WTC11 (cell line): ENCODE measurements around the gene ABTB2. TPM values are rescaled to one million over a fixed set of nuclear protein-coding genes. Genes with fewer than 3 reads are reported as not detected.

ENCODE experiments used
- ATAC-seq: fragments of 200-7000 bp; cut with Tn5 transposase; 2 replicates; pipeline ENCODE4 v1.10.0; 2021; ENCODE audit warnings: mild to moderate bottlenecking, moderate library complexity
- CTCF ChIA-PET: fragments of 300-600 bp; sonication (Branson Sonifier 250); formaldehyde crosslinking; loops from one replicate; lab custom pipeline; 2021; ENCODE audit warnings: antibody characterized with exemption; lab: Charles Lee
- POLR2A ChIA-PET: fragments of 350-600 bp; sonication (Branson Sonifier 250); formaldehyde crosslinking; loops from one replicate; lab custom pipeline; 2021; ENCODE audit warnings: antibody characterized with exemption; lab: Charles Lee
- DNase-seq: peaks from one replicate; pipeline ENCODE4 v3.0.0; 2021; ENCODE audit warnings: low spot score
- H3K27ac Mint-ChIP-seq: 2 replicates; pipeline ENCODE4 v1.8.0; 2021; ENCODE audit warnings: mixed read lengths
- H3K27me3 Mint-ChIP-seq: 2 replicates; pipeline ENCODE4 v1.8.0; 2021; ENCODE audit warnings: low read depth, mild to moderate bottlenecking, moderate library complexity, mixed read lengths
- H3K36me3 Mint-ChIP-seq: 2 replicates; pipeline ENCODE4 v1.8.0; 2021; ENCODE audit warnings: mixed read lengths
- H3K4me1 Mint-ChIP-seq: 2 replicates; pipeline ENCODE4 v1.8.0; 2022; ENCODE audit warnings: mixed read lengths
- H3K4me3 Mint-ChIP-seq: 2 replicates; pipeline ENCODE4 v1.8.0; 2021; ENCODE audit warnings: mild to moderate bottlenecking, moderate library complexity, mixed read lengths
- H3K9me3 Mint-ChIP-seq: 2 replicates; pipeline ENCODE4 v1.8.0; 2021; ENCODE audit warnings: mixed read lengths
- ATF1 ChIP-seq: sonication (generic); formaldehyde crosslinking; IDR thresholded peaks from 2 replicates; pipeline ENCODE4 v1.8.1; 2023; ENCODE audit warnings: mild to moderate bottlenecking, moderate library complexity, missing genetic modification reagents
- EMX1 ChIP-seq: fragments of 250-450 bp; sonication (Bioruptor Pico); IDR thresholded peaks from 2 replicates; pipeline ENCODE4 v1.8.0; 2021; ENCODE audit warnings: mild to moderate bottlenecking
- ESRRA ChIP-seq: sonication (generic); formaldehyde crosslinking; IDR thresholded peaks from 2 replicates; pipeline ENCODE4 v1.8.1; 2022; ENCODE audit warnings: mild to moderate bottlenecking, missing genetic modification reagents, borderline replicate concordance
- JAZF1 ChIP-seq: fragments of 250-450 bp; sonication (Bioruptor Pico); IDR thresholded peaks from 2 replicates; pipeline ENCODE4 v1.9.0; 2021; ENCODE audit warnings: moderate library complexity, mild to moderate bottlenecking, inconsistent platforms
- NFATC4 ChIP-seq: fragments of 250-450 bp; sonication (Bioruptor Pico); IDR thresholded peaks from 2 replicates; pipeline ENCODE4 v1.9.0; 2021; ENCODE audit warnings: mild to moderate bottlenecking
- NFYB ChIP-seq: sonication (generic); formaldehyde crosslinking; conservative IDR thresholded peaks from 2 replicates; pipeline ENCODE4 v1.8.0; 2022; ENCODE audit warnings: low read depth, missing genetic modification reagents
- NR1H2 ChIP-seq: sonication (generic); formaldehyde crosslinking; IDR thresholded peaks from 2 replicates; pipeline ENCODE4 v1.9.0; 2021; ENCODE audit warnings: mild to moderate bottlenecking, moderate library complexity, missing genetic modification reagents
- PRRX2 ChIP-seq: fragments of 250-450 bp; sonication (Bioruptor Pico); IDR thresholded peaks from 2 replicates; pipeline ENCODE4 v1.8.0; 2021; ENCODE audit warnings: mild to moderate bottlenecking
- SOX15 ChIP-seq: fragments of 250-450 bp; sonication (Bioruptor Pico); IDR thresholded peaks from 2 replicates; pipeline ENCODE4 v1.9.0; 2021; ENCODE audit warnings: mild to moderate bottlenecking
- ZNF138 ChIP-seq: sonication (generic); formaldehyde crosslinking; conservative IDR thresholded peaks from 2 replicates; pipeline ENCODE4 v1.8.1; 2022; ENCODE audit warnings: mild to moderate bottlenecking, moderate library complexity, missing genetic modification reagents
- total RNA-seq: library from RNA; stranded (reverse); gene quantifications from 3 replicates; pipeline ENCODE4 v1.2.3, GENCODE V29; 2021
- TF ChIP-seq, protein P1 (sequence below): fragments of 200-600 bp; IDR thresholded peaks from 2 replicates; pipeline ENCODE4 v1.8.0; 2022; ENCODE audit warnings: antibody characterized with exemption
- TF ChIP-seq, protein P2 (sequence below): sonication (generic); formaldehyde crosslinking; IDR thresholded peaks from 2 replicates; pipeline ENCODE4 v1.8.1; 2022; ENCODE audit warnings: mild to moderate bottlenecking, moderate library complexity, missing genetic modification reagents
- TF ChIP-seq, protein P3 (sequence below): sonication (generic); formaldehyde crosslinking; IDR thresholded peaks from 2 replicates; pipeline ENCODE4 v1.8.1; 2022; ENCODE audit warnings: mild to moderate bottlenecking, missing genetic modification reagents, moderate library complexity, borderline replicate concordance
- TF ChIP-seq, protein P4 (sequence below): sonication (generic); formaldehyde crosslinking; IDR thresholded peaks from 2 replicates; pipeline ENCODE4 v1.8.0; 2022; ENCODE audit warnings: mild to moderate bottlenecking, missing genetic modification reagents
- TF ChIP-seq, protein P5 (sequence below): sonication (generic); formaldehyde crosslinking; IDR thresholded peaks from 2 replicates; pipeline ENCODE4 v1.8.0; 2022; ENCODE audit warnings: missing genetic modification reagents
- TF ChIP-seq, protein P6 (sequence below): sonication (generic); formaldehyde crosslinking; IDR thresholded peaks from 2 replicates; pipeline ENCODE4 v1.8.0; 2022; ENCODE audit warnings: mild to moderate bottlenecking, missing genetic modification reagents
- TF ChIP-seq, protein P7 (sequence below): sonication (generic); formaldehyde crosslinking; IDR thresholded peaks from 2 replicates; pipeline ENCODE4 v1.8.0; 2023; ENCODE audit warnings: missing genetic modification reagents, mild to moderate bottlenecking, borderline replicate concordance
- TF ChIP-seq, protein P8 (sequence below): sonication (generic); formaldehyde crosslinking; IDR thresholded peaks from 2 replicates; pipeline ENCODE4 v1.8.1; 2023; ENCODE audit warnings: mild to moderate bottlenecking, moderate library complexity, missing genetic modification reagents
- TF ChIP-seq, protein P9 (sequence below): sonication (generic); formaldehyde crosslinking; IDR thresholded peaks from 2 replicates; pipeline ENCODE4 v1.8.1; 2023; ENCODE audit warnings: mild to moderate bottlenecking, missing genetic modification reagents
- TF ChIP-seq, protein P10 (sequence below): sonication (generic); formaldehyde crosslinking; IDR thresholded peaks from 2 replicates; pipeline ENCODE4 v1.8.1; 2022; ENCODE audit warnings: low read depth, mild to moderate bottlenecking, moderate library complexity, missing genetic modification reagents, borderline replicate concordance

The ABTB2 gene
- total RNA-seq, 1 experiment from 2014 or later, result 12.8 TPM

DNA sequence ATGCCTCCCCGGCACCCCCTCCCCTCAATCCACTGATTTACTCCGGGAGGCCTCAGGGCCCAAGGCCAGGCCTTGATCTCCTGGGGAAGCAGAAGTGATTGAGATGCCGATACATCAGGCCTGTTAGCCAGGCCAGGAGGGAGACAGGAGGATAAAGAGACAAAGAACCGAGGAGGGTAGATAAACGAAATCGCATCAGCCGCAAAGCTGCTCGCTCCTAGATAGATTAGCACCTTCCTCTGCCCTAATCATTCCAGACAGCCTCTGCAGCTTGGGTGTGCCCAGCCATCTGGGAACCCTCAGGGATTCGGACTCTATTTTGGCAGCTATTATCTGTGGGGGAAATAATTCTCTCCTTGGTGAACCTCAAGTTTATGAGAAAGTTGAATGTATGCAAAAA lies 121.2 kb downstream of the ABTB2 start:
- peak overlapping the region; percentile 63; the same call in 1 of the 2 replicates for H3K27ac Mint-ChIP-seq
- ChIA-PET CTCF (interaction anchor here (3.0 to 4.0 kb wide), 2 partner anchors 62 to 121 kb away, joined by 13 to 30 read pairs; partner anchors contain the start of gene ABTB2), POLR2A (no interaction called here)
- peaks cover 38% of the 10 kb centered on the region for H3K4me1 Mint-ChIP-seq
- H3K36me3 Mint-ChIP-seq, result no peaks in the 10 kb centered on the region
- no peaks in the 10 kb centered on the region for H3K27me3 Mint-ChIP-seq
- TF ChIP-seq, protein P1, sequence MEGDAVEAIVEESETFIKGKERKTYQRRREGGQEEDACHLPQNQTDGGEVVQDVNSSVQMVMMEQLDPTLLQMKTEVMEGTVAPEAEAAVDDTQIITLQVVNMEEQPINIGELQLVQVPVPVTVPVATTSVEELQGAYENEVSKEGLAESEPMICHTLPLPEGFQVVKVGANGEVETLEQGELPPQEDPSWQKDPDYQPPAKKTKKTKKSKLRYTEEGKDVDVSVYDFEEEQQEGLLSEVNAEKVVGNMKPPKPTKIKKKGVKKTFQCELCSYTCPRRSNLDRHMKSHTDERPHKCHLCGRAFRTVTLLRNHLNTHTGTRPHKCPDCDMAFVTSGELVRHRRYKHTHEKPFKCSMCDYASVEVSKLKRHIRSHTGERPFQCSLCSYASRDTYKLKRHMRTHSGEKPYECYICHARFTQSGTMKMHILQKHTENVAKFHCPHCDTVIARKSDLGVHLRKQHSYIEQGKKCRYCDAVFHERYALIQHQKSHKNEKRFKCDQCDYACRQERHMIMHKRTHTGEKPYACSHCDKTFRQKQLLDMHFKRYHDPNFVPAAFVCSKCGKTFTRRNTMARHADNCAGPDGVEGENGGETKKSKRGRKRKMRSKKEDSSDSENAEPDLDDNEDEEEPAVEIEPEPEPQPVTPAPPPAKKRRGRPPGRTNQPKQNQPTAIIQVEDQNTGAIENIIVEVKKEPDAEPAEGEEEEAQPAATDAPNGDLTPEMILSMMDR, result no peak
- TF ChIP-seq, protein P2, sequence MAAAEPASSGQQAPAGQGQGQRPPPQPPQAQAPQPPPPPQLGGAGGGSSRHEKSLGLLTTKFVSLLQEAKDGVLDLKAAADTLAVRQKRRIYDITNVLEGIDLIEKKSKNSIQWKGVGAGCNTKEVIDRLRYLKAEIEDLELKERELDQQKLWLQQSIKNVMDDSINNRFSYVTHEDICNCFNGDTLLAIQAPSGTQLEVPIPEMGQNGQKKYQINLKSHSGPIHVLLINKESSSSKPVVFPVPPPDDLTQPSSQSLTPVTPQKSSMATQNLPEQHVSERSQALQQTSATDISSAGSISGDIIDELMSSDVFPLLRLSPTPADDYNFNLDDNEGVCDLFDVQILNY, result no peak
- TF ChIP-seq JAZF1 (CRISPR knock-in tag), result no peak
- TF ChIP-seq, protein P3, sequence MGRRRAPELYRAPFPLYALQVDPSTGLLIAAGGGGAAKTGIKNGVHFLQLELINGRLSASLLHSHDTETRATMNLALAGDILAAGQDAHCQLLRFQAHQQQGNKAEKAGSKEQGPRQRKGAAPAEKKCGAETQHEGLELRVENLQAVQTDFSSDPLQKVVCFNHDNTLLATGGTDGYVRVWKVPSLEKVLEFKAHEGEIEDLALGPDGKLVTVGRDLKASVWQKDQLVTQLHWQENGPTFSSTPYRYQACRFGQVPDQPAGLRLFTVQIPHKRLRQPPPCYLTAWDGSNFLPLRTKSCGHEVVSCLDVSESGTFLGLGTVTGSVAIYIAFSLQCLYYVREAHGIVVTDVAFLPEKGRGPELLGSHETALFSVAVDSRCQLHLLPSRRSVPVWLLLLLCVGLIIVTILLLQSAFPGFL (CRISPR knock-in tag), result no peak
- TF ChIP-seq, protein P4, sequence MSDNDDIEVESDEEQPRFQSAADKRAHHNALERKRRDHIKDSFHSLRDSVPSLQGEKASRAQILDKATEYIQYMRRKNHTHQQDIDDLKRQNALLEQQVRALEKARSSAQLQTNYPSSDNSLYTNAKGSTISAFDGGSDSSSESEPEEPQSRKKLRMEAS, result no peak
- no peak for TF ChIP-seq NFYB (CRISPR knock-in tag)
- no peak for TF ChIP-seq SOX15
- no peak for TF ChIP-seq NFATC4 (CRISPR knock-in tag)
- TF ChIP-seq, protein P5, sequence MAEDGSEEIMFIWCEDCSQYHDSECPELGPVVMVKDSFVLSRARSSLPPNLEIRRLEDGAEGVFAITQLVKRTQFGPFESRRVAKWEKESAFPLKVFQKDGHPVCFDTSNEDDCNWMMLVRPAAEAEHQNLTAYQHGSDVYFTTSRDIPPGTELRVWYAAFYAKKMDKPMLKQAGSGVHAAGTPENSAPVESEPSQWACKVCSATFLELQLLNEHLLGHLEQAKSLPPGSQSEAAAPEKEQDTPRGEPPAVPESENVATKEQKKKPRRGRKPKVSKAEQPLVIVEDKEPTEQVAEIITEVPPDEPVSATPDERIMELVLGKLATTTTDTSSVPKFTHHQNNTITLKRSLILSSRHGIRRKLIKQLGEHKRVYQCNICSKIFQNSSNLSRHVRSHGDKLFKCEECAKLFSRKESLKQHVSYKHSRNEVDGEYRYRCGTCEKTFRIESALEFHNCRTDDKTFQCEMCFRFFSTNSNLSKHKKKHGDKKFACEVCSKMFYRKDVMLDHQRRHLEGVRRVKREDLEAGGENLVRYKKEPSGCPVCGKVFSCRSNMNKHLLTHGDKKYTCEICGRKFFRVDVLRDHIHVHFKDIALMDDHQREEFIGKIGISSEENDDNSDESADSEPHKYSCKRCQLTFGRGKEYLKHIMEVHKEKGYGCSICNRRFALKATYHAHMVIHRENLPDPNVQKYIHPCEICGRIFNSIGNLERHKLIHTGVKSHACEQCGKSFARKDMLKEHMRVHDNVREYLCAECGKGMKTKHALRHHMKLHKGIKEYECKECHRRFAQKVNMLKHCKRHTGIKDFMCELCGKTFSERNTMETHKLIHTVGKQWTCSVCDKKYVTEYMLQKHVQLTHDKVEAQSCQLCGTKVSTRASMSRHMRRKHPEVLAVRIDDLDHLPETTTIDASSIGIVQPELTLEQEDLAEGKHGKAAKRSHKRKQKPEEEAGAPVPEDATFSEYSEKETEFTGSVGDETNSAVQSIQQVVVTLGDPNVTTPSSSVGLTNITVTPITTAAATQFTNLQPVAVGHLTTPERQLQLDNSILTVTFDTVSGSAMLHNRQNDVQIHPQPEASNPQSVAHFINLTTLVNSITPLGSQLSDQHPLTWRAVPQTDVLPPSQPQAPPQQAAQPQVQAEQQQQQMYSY (CRISPR knock-in tag), result no peak
- TF ChIP-seq ESRRA (CRISPR knock-in tag), result no peak
- no peak for TF ChIP-seq PRRX2 (CRISPR knock-in tag)
- TF ChIP-seq, protein P6, sequence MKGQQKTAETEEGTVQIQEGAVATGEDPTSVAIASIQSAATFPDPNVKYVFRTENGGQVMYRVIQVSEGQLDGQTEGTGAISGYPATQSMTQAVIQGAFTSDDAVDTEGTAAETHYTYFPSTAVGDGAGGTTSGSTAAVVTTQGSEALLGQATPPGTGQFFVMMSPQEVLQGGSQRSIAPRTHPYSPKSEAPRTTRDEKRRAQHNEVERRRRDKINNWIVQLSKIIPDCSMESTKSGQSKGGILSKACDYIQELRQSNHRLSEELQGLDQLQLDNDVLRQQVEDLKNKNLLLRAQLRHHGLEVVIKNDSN, result no peak
- no peak for TF ChIP-seq ATF1 (CRISPR knock-in tag)
- TF ChIP-seq, protein P7, sequence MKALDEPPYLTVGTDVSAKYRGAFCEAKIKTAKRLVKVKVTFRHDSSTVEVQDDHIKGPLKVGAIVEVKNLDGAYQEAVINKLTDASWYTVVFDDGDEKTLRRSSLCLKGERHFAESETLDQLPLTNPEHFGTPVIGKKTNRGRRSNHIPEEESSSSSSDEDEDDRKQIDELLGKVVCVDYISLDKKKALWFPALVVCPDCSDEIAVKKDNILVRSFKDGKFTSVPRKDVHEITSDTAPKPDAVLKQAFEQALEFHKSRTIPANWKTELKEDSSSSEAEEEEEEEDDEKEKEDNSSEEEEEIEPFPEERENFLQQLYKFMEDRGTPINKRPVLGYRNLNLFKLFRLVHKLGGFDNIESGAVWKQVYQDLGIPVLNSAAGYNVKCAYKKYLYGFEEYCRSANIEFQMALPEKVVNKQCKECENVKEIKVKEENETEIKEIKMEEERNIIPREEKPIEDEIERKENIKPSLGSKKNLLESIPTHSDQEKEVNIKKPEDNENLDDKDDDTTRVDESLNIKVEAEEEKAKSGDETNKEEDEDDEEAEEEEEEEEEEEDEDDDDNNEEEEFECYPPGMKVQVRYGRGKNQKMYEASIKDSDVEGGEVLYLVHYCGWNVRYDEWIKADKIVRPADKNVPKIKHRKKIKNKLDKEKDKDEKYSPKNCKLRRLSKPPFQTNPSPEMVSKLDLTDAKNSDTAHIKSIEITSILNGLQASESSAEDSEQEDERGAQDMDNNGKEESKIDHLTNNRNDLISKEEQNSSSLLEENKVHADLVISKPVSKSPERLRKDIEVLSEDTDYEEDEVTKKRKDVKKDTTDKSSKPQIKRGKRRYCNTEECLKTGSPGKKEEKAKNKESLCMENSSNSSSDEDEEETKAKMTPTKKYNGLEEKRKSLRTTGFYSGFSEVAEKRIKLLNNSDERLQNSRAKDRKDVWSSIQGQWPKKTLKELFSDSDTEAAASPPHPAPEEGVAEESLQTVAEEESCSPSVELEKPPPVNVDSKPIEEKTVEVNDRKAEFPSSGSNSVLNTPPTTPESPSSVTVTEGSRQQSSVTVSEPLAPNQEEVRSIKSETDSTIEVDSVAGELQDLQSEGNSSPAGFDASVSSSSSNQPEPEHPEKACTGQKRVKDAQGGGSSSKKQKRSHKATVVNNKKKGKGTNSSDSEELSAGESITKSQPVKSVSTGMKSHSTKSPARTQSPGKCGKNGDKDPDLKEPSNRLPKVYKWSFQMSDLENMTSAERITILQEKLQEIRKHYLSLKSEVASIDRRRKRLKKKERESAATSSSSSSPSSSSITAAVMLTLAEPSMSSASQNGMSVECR (CRISPR knock-in tag), result no peak
- TF ChIP-seq EMX1 (CRISPR knock-in tag), result no peak
- TF ChIP-seq ZNF138 (CRISPR knock-in tag), result no peak
- TF ChIP-seq NR1H2 (CRISPR knock-in tag), result no peak
- TF ChIP-seq, protein P8, sequence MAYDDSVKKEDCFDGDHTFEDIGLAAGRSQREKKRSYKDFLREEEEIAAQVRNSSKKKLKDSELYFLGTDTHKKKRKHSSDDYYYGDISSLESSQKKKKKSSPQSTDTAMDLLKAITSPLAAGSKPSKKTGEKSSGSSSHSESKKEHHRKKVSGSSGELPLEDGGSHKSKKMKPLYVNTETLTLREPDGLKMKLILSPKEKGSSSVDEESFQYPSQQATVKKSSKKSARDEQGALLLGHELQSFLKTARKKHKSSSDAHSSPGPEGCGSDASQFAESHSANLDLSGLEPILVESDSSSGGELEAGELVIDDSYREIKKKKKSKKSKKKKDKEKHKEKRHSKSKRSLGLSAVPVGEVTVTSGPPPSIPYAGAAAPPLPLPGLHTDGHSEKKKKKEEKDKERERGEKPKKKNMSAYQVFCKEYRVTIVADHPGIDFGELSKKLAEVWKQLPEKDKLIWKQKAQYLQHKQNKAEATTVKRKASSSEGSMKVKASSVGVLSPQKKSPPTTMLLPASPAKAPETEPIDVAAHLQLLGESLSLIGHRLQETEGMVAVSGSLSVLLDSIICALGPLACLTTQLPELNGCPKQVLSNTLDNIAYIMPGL (CRISPR knock-in tag), result no peak
- TF ChIP-seq, protein P9, sequence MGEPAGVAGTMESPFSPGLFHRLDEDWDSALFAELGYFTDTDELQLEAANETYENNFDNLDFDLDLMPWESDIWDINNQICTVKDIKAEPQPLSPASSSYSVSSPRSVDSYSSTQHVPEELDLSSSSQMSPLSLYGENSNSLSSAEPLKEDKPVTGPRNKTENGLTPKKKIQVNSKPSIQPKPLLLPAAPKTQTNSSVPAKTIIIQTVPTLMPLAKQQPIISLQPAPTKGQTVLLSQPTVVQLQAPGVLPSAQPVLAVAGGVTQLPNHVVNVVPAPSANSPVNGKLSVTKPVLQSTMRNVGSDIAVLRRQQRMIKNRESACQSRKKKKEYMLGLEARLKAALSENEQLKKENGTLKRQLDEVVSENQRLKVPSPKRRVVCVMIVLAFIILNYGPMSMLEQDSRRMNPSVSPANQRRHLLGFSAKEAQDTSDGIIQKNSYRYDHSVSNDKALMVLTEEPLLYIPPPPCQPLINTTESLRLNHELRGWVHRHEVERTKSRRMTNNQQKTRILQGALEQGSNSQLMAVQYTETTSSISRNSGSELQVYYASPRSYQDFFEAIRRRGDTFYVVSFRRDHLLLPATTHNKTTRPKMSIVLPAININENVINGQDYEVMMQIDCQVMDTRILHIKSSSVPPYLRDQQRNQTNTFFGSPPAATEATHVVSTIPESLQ (CRISPR knock-in tag), result no peak
- TF ChIP-seq, protein P10, sequence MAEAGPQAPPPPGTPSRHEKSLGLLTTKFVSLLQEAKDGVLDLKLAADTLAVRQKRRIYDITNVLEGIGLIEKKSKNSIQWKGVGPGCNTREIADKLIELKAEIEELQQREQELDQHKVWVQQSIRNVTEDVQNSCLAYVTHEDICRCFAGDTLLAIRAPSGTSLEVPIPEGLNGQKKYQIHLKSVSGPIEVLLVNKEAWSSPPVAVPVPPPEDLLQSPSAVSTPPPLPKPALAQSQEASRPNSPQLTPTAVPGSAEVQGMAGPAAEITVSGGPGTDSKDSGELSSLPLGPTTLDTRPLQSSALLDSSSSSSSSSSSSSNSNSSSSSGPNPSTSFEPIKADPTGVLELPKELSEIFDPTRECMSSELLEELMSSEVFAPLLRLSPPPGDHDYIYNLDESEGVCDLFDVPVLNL (CRISPR knock-in tag), result no peak
- H3K9me3 Mint-ChIP-seq, result no peaks in the 10 kb centered on the region
- DNase-seq (no peak), ATAC-seq (no peak)
- H3K4me3 Mint-ChIP-seq, result no peak overlapping the region
